SK-N-SH (cell line): ENCODE results near the gene DNPEP.
A peak's percentile ranks its signal among the peaks of the same experiment; 100 is the strongest.

Experiments used
- CTCF ChIP-seq: fragments of 200-600 bp; sonication (generic); IDR thresholded peaks from 2 replicates; pipeline ENCODE4 v1.6.1; 2017; ENCODE audit warnings: antibody characterized with exemption, mild to moderate bottlenecking, moderate library complexity
- EP300 ChIP-seq, 2 experiments: IDR thresholded peaks; 2 replicates each; pipeline versions ENCODE4 v1.4.0 to v1.6.1; 2012; ENCODE audit warnings: borderline replicate concordance in 1 of 2, low read depth in 1 of 2, low read length in 1 of 2
- EZH2phosphoT487 ChIP-seq: fragments of 200-600 bp; sonication (generic); IDR thresholded peaks from 2 replicates; pipeline ENCODE4 v1.6.1; 2017; ENCODE audit warnings: low read depth, mixed run types, mild to moderate bottlenecking, antibody characterized with exemption, moderate library complexity, borderline replicate concordance
- MEF2A ChIP-seq: IDR thresholded peaks from 2 replicates; pipeline ENCODE4 v1.4.0; 2012; ENCODE audit warnings: low read depth, borderline replicate concordance
- PBX3 ChIP-seq: IDR thresholded peaks from 2 replicates; pipeline ENCODE4; 2012
- POLR2AphosphoS5 ChIP-seq: IDR thresholded peaks from 2 replicates; pipeline ENCODE4 v1.6.1; 2012; ENCODE audit warnings: low read depth, low read length
- RAD21 ChIP-seq: IDR thresholded peaks from 2 replicates; pipeline ENCODE4 v1.6.1; 2012; ENCODE audit warnings: mild to moderate bottlenecking, low read length
- RXRA ChIP-seq: IDR thresholded peaks from 2 replicates; pipeline ENCODE4 v1.4.0; 2012; ENCODE audit warnings: low read depth, mild to moderate bottlenecking, borderline replicate concordance
- TAF1 ChIP-seq: IDR thresholded peaks from 2 replicates; pipeline ENCODE4 v1.6.1; 2012; ENCODE audit warnings: low read depth, mild to moderate bottlenecking, low read length, moderate library complexity, borderline replicate concordance
- USF1 ChIP-seq: IDR thresholded peaks from 2 replicates; pipeline ENCODE4 v1.4.0; 2012; ENCODE audit warnings: low read depth, borderline replicate concordance
- USF2 ChIP-seq: fragments of 150-350 bp; IDR thresholded peaks from 2 replicates; pipeline ENCODE4 v1.6.1; 2017; ENCODE audit warnings: antibody characterized with exemption, low read length, low read depth, borderline replicate concordance

GRCh38 chr2:219387306-219388120, at the start of gene DNPEP:
- TF ChIP-seq CTCF (no peak), POLR2AphosphoS5 (peak; percentile 25; the same call in 1 of the 2 replicates), PBX3 (no peak), EP300 (IDR thresholded peaks at IDR 0.05; ENCODE audit: borderline replicate concordance in 1 of 2, low read depth in 1 of 2, low read length in 1 of 2) (no peak), RXRA (no peak), USF2 (no peak), USF1 (peak; percentile 46; the same call in 1 of the 2 replicates), EZH2phosphoT487 (no peak), RAD21 (no peak), MEF2A (no peak), TAF1 (peak; percentile 19; the same call in 1 of the 2 replicates)
